Measurements from ENCODE around the gene DAZAP1. TPM values are rescaled to one million over a fixed set of nuclear protein-coding genes. Genes with fewer than 3 reads are reported as not detected.

DAZAP1 gene
- polyA plus RNA-seq (2013, experiment 1 of 2): 124 TPM
- 126 TPM for polyA plus RNA-seq (2013, experiment 2 of 2)

- H3K4me2 ChIP-seq (ENCODE audit: insufficient read depth, low read length, poor library complexity, severe bottlenecking): peak within 1 kb of the TSS; percentile 95
- H3K27ac ChIP-seq (replicated peaks; ENCODE audit: low read length): no peak within 1 kb of the TSS
- no peaks in the 10 kb centered on the region for H3K9me3 ChIP-seq (replicated peaks in 1 of 2; ENCODE audit: control insufficient read depth in 2 of 2, insufficient read depth in 1 of 2, low read depth in 1 of 2, low read length in 2 of 2)
- H4K8ac ChIP-seq (ENCODE audit: low read depth, low read length): no peak within 1 kb of the TSS
- peak within 1 kb of the TSS; percentile 63 for H3K14ac ChIP-seq (ENCODE audit: low read length)
- peak within 1 kb of the TSS; percentile 97 for H3K18ac ChIP-seq (ENCODE audit: low read length)
- H2BK12ac ChIP-seq (ENCODE audit: low read length): no peak within 1 kb of the TSS
- H2BK5ac ChIP-seq (ENCODE audit: low read length): peak within 1 kb of the TSS; percentile 90
- no peak within 1 kb of the TSS for H4K91ac ChIP-seq (ENCODE audit: low read depth, low read length, poor library complexity)
- peak within 1 kb of the TSS; percentile 88 for H2AK5ac ChIP-seq (ENCODE audit: low read depth, low read length)
- peak within 1 kb of the TSS; percentile 95 for H2AFZ ChIP-seq (ENCODE audit: low read length)
- no peak for DNase-seq (ENCODE audit: low spot score)
- peak within 1 kb of the TSS; percentile 55 for H3K23ac ChIP-seq (ENCODE audit: low read depth, low read length, poor library complexity)
- no peak within 1 kb of the TSS for H2BK120ac ChIP-seq (ENCODE audit: low read depth, low read length)
- H3K9ac ChIP-seq (ENCODE audit: low read depth, low read length, poor library complexity): peak within 1 kb of the TSS; percentile 98
- H3K27me3 ChIP-seq (ENCODE audit: control insufficient read depth in 3 of 3, insufficient read depth in 3 of 3, low read depth in 1 of 3, low read length in 3 of 3): no peaks in the 10 kb centered on the region
- peak within 1 kb of the TSS; percentile 67 for H2BK15ac ChIP-seq (ENCODE audit: low read length)
- peaks cover 11 to 36% of the 10 kb centered on the region in 2 donors for H3K36me3 ChIP-seq (replicated peaks in 1 of 2; ENCODE audit: control insufficient read depth in 2 of 2, insufficient read depth in 2 of 2, low read length in 2 of 2)
- WGBS, 2 donors (ENCODE audit: extremely low coverage in 2 of 2, insufficient read length in 2 of 2, insufficient replicate concordance in 1 of 2): no CpG with 5 or more reads among the region's 121 CpGs
- peaks cover 12 to 18% of the 10 kb centered on the region in 2 donors for H3K4me1 ChIP-seq (ENCODE audit: control insufficient read depth in 2 of 2, insufficient read depth in 1 of 2, low read depth in 1 of 2, low read length in 2 of 2)
- H3K79me1 ChIP-seq (ENCODE audit: low read depth, low read length): peaks cover 34% of the 10 kb centered on the region
- H3K4ac ChIP-seq (ENCODE audit: low read length): peak within 1 kb of the TSS; percentile 66
- peak within 1 kb of the TSS; percentile 70 to 92 for H3K4me3 ChIP-seq (ENCODE audit: low read length in 2 of 2)
Observed at GRCh38 chr19:1407528-1408299, at the start of gene DAZAP1. DAZAP1 (plus strand) TSS chr19:1407586; CDS start chr19:1407774, 188 bp downstream.

- peak overlapping the region; percentile 12 for H2BK15ac ChIP-seq (ENCODE audit: low read length)
- H3K14ac ChIP-seq (ENCODE audit: low read length): peak overlapping the region; percentile 23
- H3K27ac ChIP-seq (replicated peaks; ENCODE audit: low read length): peak overlapping the region; percentile 93
- no peak overlapping the region for H3K4me3 ChIP-seq (ENCODE audit: low read length in 2 of 2)
- no peak for DNase-seq (ENCODE audit: low spot score)
- peaks cover 33 to 89% of the 10 kb centered on the region in 2 donors for H3K36me3 ChIP-seq (replicated peaks in 1 of 2; ENCODE audit: control insufficient read depth in 2 of 2, insufficient read depth in 2 of 2, low read length in 2 of 2)
- H3K4ac ChIP-seq (ENCODE audit: low read length): peak overlapping the region; percentile 25
- H3K18ac ChIP-seq (ENCODE audit: low read length): peak overlapping the region; percentile 89
- H3K27me3 ChIP-seq (ENCODE audit: control insufficient read depth in 3 of 3, insufficient read depth in 3 of 3, low read depth in 1 of 3, low read length in 3 of 3): no peaks in the 10 kb centered on the region
- H3K79me1 ChIP-seq (ENCODE audit: low read depth, low read length): peaks cover 8% of the 10 kb centered on the region
- H3K9ac ChIP-seq (ENCODE audit: low read depth, low read length, poor library complexity): peak overlapping the region; percentile 89
- peak overlapping the region; percentile 39 for H3K4me2 ChIP-seq (ENCODE audit: insufficient read depth, low read length, poor library complexity, severe bottlenecking)
- H2BK120ac ChIP-seq (ENCODE audit: low read depth, low read length): no peak overlapping the region
- peak overlapping the region; percentile 39 for H2BK5ac ChIP-seq (ENCODE audit: low read length)
- H4K91ac ChIP-seq (ENCODE audit: low read depth, low read length, poor library complexity): peak overlapping the region; percentile 53
- peaks cover 16 to 31% of the 10 kb centered on the region in 2 donors for H3K4me1 ChIP-seq (ENCODE audit: control insufficient read depth in 2 of 2, insufficient read depth in 1 of 2, low read depth in 1 of 2, low read length in 2 of 2)
- peak overlapping the region; percentile 61 for H2AK5ac ChIP-seq (ENCODE audit: low read depth, low read length)
- WGBS, 2 donors (ENCODE audit: extremely low coverage in 2 of 2, insufficient read length in 2 of 2, insufficient replicate concordance in 1 of 2): no CpG with 5 or more reads among the region's 30 CpGs
- H3K9me3 ChIP-seq (replicated peaks in 1 of 2; ENCODE audit: control insufficient read depth in 2 of 2, insufficient read depth in 1 of 2, low read depth in 1 of 2, low read length in 2 of 2): no peaks in the 10 kb centered on the region
- no peak overlapping the region for H4K8ac ChIP-seq (ENCODE audit: low read depth, low read length)
- peak overlapping the region; percentile 91 for H2BK12ac ChIP-seq (ENCODE audit: low read length)
- H3K23ac ChIP-seq (ENCODE audit: low read depth, low read length, poor library complexity): peak overlapping the region; percentile 9
- H2AFZ ChIP-seq (ENCODE audit: low read length): no peak overlapping the region
Observed at GRCh38 chr19:1360126-1360817, 47.1 kb upstream of the DAZAP1 start.

DNA sequence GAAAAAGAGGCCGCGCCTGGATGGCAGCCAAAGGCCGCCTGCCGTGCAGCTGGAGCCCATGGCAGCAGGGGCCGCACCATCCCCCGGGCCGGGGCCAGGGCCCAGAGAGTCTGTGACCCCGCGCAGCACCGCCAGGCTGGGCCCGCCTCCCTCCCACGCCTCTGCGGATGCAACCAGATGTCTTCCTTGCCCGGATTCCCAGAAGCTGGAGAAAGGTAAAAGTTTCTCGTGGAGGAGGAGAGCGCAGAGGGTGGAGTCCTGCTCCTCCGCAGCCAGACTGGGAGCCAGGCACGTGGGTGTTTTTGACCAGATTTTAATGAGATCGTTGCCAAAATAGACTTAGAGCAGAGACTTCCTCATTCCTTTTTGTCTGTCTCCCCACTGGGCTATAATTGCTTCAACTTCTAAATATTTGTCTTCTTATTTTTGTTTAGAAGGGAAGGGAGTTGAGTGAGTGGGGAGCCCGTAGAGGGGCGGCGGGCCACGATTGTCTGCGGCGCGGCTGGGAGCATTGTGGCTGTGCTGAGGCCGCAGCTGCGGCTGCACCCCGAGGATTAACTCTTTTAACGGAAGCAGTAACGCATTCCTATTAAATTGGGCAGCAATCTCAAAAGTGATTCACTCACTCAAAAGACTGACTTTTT, 46.4 kb upstream of the DAZAP1 start:
- H3K18ac ChIP-seq (ENCODE audit: low read length): peak overlapping the region; percentile 89
- peak overlapping the region; percentile 39 for H2BK5ac ChIP-seq (ENCODE audit: low read length)
- peak overlapping the region; percentile 61 for H2AK5ac ChIP-seq (ENCODE audit: low read depth, low read length)
- H3K79me1 ChIP-seq (ENCODE audit: low read depth, low read length): peaks cover 8% of the 10 kb centered on the region
- H3K9ac ChIP-seq (ENCODE audit: low read depth, low read length, poor library complexity): peak overlapping the region; percentile 89
- peak overlapping the region; percentile 91 for H2BK12ac ChIP-seq (ENCODE audit: low read length)
- H3K36me3 ChIP-seq (replicated peaks in 1 of 2; ENCODE audit: control insufficient read depth in 2 of 2, insufficient read depth in 2 of 2, low read length in 2 of 2): peaks cover 39 to 96% of the 10 kb centered on the region in 2 donors
- H3K9me3 ChIP-seq (replicated peaks in 1 of 2; ENCODE audit: control insufficient read depth in 2 of 2, insufficient read depth in 1 of 2, low read depth in 1 of 2, low read length in 2 of 2): no peaks in the 10 kb centered on the region
- no peaks in the 10 kb centered on the region for H3K27me3 ChIP-seq (ENCODE audit: control insufficient read depth in 3 of 3, insufficient read depth in 3 of 3, low read depth in 1 of 3, low read length in 3 of 3)
- H2AFZ ChIP-seq (ENCODE audit: low read length): no peak overlapping the region
- no peak overlapping the region for H2BK120ac ChIP-seq (ENCODE audit: low read depth, low read length)
- H4K8ac ChIP-seq (ENCODE audit: low read depth, low read length): no peak overlapping the region
- H3K4me1 ChIP-seq (ENCODE audit: control insufficient read depth in 2 of 2, insufficient read depth in 1 of 2, low read depth in 1 of 2, low read length in 2 of 2): peaks cover 13 to 35% of the 10 kb centered on the region in 2 donors
- no CpG with 5 or more reads among the region's 31 CpGs for WGBS, 2 donors (ENCODE audit: extremely low coverage in 2 of 2, insufficient read length in 2 of 2, insufficient replicate concordance in 1 of 2)
- H3K27ac ChIP-seq (replicated peaks; ENCODE audit: low read length): peak overlapping the region; percentile 93
- no peak overlapping the region for H3K23ac ChIP-seq (ENCODE audit: low read depth, low read length, poor library complexity)
- H3K14ac ChIP-seq (ENCODE audit: low read length): no peak overlapping the region
- H3K4me3 ChIP-seq (ENCODE audit: low read length in 2 of 2): no peak overlapping the region
- peak overlapping the region; percentile 25 for H3K4ac ChIP-seq (ENCODE audit: low read length)
- H2BK15ac ChIP-seq (ENCODE audit: low read length): peak overlapping the region; percentile 12
- no peak for DNase-seq (ENCODE audit: low spot score)
- H3K4me2 ChIP-seq (ENCODE audit: insufficient read depth, low read length, poor library complexity, severe bottlenecking): peak overlapping the region; percentile 39
- peak overlapping the region; percentile 53 for H4K91ac ChIP-seq (ENCODE audit: low read depth, low read length, poor library complexity)
